PC-9 (cell line): ENCODE data around the gene MED26. TPM values are rescaled to one million over a fixed set of nuclear protein-coding genes. Genes with fewer than 3 reads are reported as not detected.

Experiments used
- total RNA-seq: library from RNA; stranded (reverse); gene quantifications from 2 replicates; pipeline ENCODE4 v1.2.3, GENCODE V29; 2021

The MED26 gene
- total RNA-seq, 1 experiment from 2014 or later: 11.9 TPM

Other genes starting within 250 kb of the MED26 start
- gene EPS15L1, start 156.2 kb downstream of the MED26 start, total RNA-seq: 40.9 and 49.0 TPM in 2 replicates
- gene CALR3, start 132.0 kb downstream of the MED26 start, total RNA-seq: not detected in 2 replicates
- 5.0 and 6.7 TPM in 2 replicates for gene C19orf44, start 131.8 kb downstream of the MED26 start, total RNA-seq
- gene CHERP, start 85.8 kb downstream of the MED26 start, total RNA-seq: 47.7 and 52.9 TPM in 2 replicates
- gene SLC35E1, start 55.8 kb downstream of the MED26 start, total RNA-seq: 61.0 and 65.3 TPM in 2 replicates
- gene SMIM7, start 31.9 kb upstream of the MED26 start, total RNA-seq: 69.7 and 72.9 TPM in 2 replicates
- 14.2 and 16.0 TPM in 2 replicates for gene TMEM38A, start 32.9 kb upstream of the MED26 start, total RNA-seq
- 3.0 and 5.0 TPM in 2 replicates for gene NWD1, start 91.6 kb upstream of the MED26 start, total RNA-seq
- 72.6 and 83.8 TPM in 2 replicates for gene SIN3B, start 201.2 kb upstream of the MED26 start, total RNA-seq